HEK293 (cell line): Measurements from ENCODE around the gene TIMM13.

Source experiments
- CTCF ChIA-PET: fragments of 350-600 bp; formaldehyde crosslinking; extraction: SDS; loops from one replicate; lab custom pipeline; 2021; ENCODE audit warnings: antibody characterized with exemption; lab: Yijun Ruan, JAX
- POLR2A ChIA-PET: fragments of 300-600 bp; formaldehyde crosslinking; extraction: SDS; loops from one replicate; lab custom pipeline; 2020; ENCODE audit warnings: antibody characterized with exemption, inconsistent platforms; lab: Yijun Ruan, JAX
- H3K27ac ChIP-seq: fragments of 200-500 bp; sonication (Bioruptor generic); 2 replicates; pipeline ENCODE4 v1.5.1; 2014; ENCODE audit warnings: low read depth, low read length, control low read depth, inconsistent platforms; ENCODE audit errors: extremely low read depth
- H3K36me3 ChIP-seq, 2 experiments: fragments of 200-500 bp in 1 of 2; sonication (Bioruptor generic) in 1 of 2; 1 replicate in 1 of 2; 2 replicates in 1 of 2; pipeline ENCODE4 v1.5.1; 2014 to 2017; ENCODE audit warnings: inconsistent platforms in 2 of 2, low read length in 2 of 2; ENCODE audit not compliant: control insufficient read depth in 2 of 2, insufficient read depth in 1 of 2
- H3K4me1 ChIP-seq: fragments of 200-500 bp; sonication (Bioruptor generic); 2 replicates; pipeline ENCODE4 v1.5.1; 2014; ENCODE audit warnings: mild to moderate bottlenecking, low read length, inconsistent platforms; ENCODE audit not compliant: control insufficient read depth, insufficient read depth
- H3K4me3 ChIP-seq: 2 replicates; pipeline ENCODE4 v1.5.1; 2011; ENCODE audit warnings: low read depth, mild to moderate bottlenecking, control low read depth, low read length, moderate library complexity
- H3K9me3 ChIP-seq: fragments of 200-500 bp; sonication (Bioruptor generic); 2 replicates; pipeline ENCODE4 v1.5.1; 2014; ENCODE audit warnings: low read depth, low read length, inconsistent platforms; ENCODE audit not compliant: control insufficient read depth, insufficient read depth
- EGR2 ChIP-seq: fragments of 450-650 bp; formaldehyde crosslinking; IDR thresholded peaks from 2 replicates; pipeline ENCODE4 v1.5.1; 2016; ENCODE audit warnings: low read depth, missing biosample characterization, missing genetic modification characterization
- HOXA7 ChIP-seq: sonication (generic); formaldehyde crosslinking; IDR thresholded peaks from 2 replicates; pipeline ENCODE4 v1.8.1; 2022; ENCODE audit warnings: missing genetic modification reagents, borderline replicate concordance
- KLF1 ChIP-seq: fragments of 450-650 bp; formaldehyde crosslinking; IDR thresholded peaks from 2 replicates; pipeline ENCODE4 v1.5.1; 2016; ENCODE audit warnings: missing biosample characterization, missing genetic modification characterization
- OSR2 ChIP-seq: fragments of 450-650 bp; formaldehyde crosslinking; IDR thresholded peaks from 2 replicates; pipeline ENCODE4 v1.5.1; 2016; ENCODE audit warnings: missing biosample characterization, missing genetic modification characterization
- PBX3 ChIP-seq: sonication (generic); formaldehyde crosslinking; IDR thresholded peaks from 2 replicates; pipeline ENCODE4 v1.8.1; 2022; ENCODE audit warnings: mild to moderate bottlenecking, moderate library complexity, missing genetic modification reagents
- REPIN1 ChIP-seq: fragments of 450-650 bp; formaldehyde crosslinking; IDR thresholded peaks from 2 replicates; pipeline ENCODE4 v1.5.1; 2017; ENCODE audit warnings: missing biosample characterization, missing genetic modification characterization, low read depth
- TCF7L2 ChIP-seq: IDR thresholded peaks from 2 replicates; pipeline ENCODE4 v1.6.1; 2011; ENCODE audit warnings: low read depth, mild to moderate bottlenecking, inconsistent platforms, low read length, moderate library complexity, borderline replicate concordance
- TRIM28 ChIP-seq: IDR thresholded peaks from 2 replicates; pipeline ENCODE4 v1.6.1; 2011; ENCODE audit warnings: low read length, control low read depth, borderline replicate concordance
- ZBTB17 ChIP-seq: fragments of 450-650 bp; formaldehyde crosslinking; IDR thresholded peaks from 2 replicates; pipeline ENCODE4 v1.5.1; 2016; ENCODE audit warnings: missing biosample characterization, missing genetic modification characterization
- ZBTB48 ChIP-seq: fragments of 450-650 bp; formaldehyde crosslinking; IDR thresholded peaks from 2 replicates; pipeline ENCODE4 v1.5.1; 2016; ENCODE audit warnings: missing biosample characterization, missing genetic modification characterization
- ZBTB6 ChIP-seq: fragments of 450-650 bp; formaldehyde crosslinking; IDR thresholded peaks from 2 replicates; pipeline ENCODE4 v1.5.1; 2017; ENCODE audit warnings: missing biosample characterization, missing genetic modification characterization
- ZFP3 ChIP-seq: fragments of 450-650 bp; formaldehyde crosslinking; IDR thresholded peaks from 2 replicates; pipeline ENCODE4 v1.5.1; 2016; ENCODE audit warnings: low read depth, missing biosample characterization, missing genetic modification characterization
- ZFP37 ChIP-seq: fragments of 450-650 bp; formaldehyde crosslinking; IDR thresholded peaks from 2 replicates; pipeline ENCODE4 v1.5.1; 2016; ENCODE audit warnings: missing biosample characterization, missing genetic modification characterization
- ZNF114 ChIP-seq: fragments of 450-650 bp; formaldehyde crosslinking; IDR thresholded peaks from 2 replicates; pipeline ENCODE4 v1.5.0; 2017; ENCODE audit warnings: missing biosample characterization, missing genetic modification characterization
- ZNF140 ChIP-seq: fragments of 450-650 bp; formaldehyde crosslinking; IDR thresholded peaks from 2 replicates; pipeline ENCODE4 v1.5.1; 2016; ENCODE audit warnings: missing biosample characterization, missing genetic modification characterization
- ZNF169 ChIP-seq: fragments of 450-650 bp; formaldehyde crosslinking; IDR thresholded peaks from 2 replicates; pipeline ENCODE4 v1.5.1; 2016; ENCODE audit warnings: missing biosample characterization, missing genetic modification characterization
- ZNF174 ChIP-seq: fragments of 450-650 bp; formaldehyde crosslinking; IDR thresholded peaks from 2 replicates; pipeline ENCODE4 v1.5.0; 2017; ENCODE audit warnings: missing biosample characterization, mild to moderate bottlenecking, missing genetic modification characterization
- ZNF214 ChIP-seq: fragments of 450-650 bp; formaldehyde crosslinking; IDR thresholded peaks from 2 replicates; pipeline ENCODE4 v1.5.1; 2017; ENCODE audit warnings: missing biosample characterization, mild to moderate bottlenecking, missing genetic modification characterization, borderline replicate concordance
- ZNF223 ChIP-seq: fragments of 450-650 bp; formaldehyde crosslinking; IDR thresholded peaks from 2 replicates; pipeline ENCODE4 v1.5.1; 2016; ENCODE audit warnings: missing biosample characterization, missing genetic modification characterization
- ZNF311 ChIP-seq: fragments of 450-650 bp; formaldehyde crosslinking; IDR thresholded peaks from 2 replicates; pipeline ENCODE4 v1.5.1; 2017; ENCODE audit warnings: missing biosample characterization, missing genetic modification characterization, borderline replicate concordance
- ZNF354C ChIP-seq: fragments of 450-650 bp; formaldehyde crosslinking; IDR thresholded peaks from 2 replicates; pipeline ENCODE4 v1.5.1; 2016; ENCODE audit warnings: missing biosample characterization, missing genetic modification characterization, low read depth, borderline replicate concordance
- ZNF391 ChIP-seq: fragments of 450-650 bp; formaldehyde crosslinking; IDR thresholded peaks from 2 replicates; pipeline ENCODE4 v1.5.1; 2016; ENCODE audit warnings: low read depth, missing biosample characterization, missing genetic modification characterization, borderline replicate concordance
- ZNF426 ChIP-seq: fragments of 450-650 bp; formaldehyde crosslinking; IDR thresholded peaks from 2 replicates; pipeline ENCODE4 v1.5.1; 2017; ENCODE audit warnings: missing biosample characterization, missing genetic modification characterization, mild to moderate bottlenecking, inconsistent platforms, moderate library complexity
- ZNF529 ChIP-seq: fragments of 450-650 bp; formaldehyde crosslinking; IDR thresholded peaks from 2 replicates; pipeline ENCODE4 v1.5.1; 2017; ENCODE audit warnings: missing genetic modification characterization, missing biosample characterization; ENCODE audit not compliant: insufficient replicate concordance
- ZNF596 ChIP-seq: fragments of 450-650 bp; IDR thresholded peaks from 2 replicates; pipeline ENCODE4 v1.5.0; 2018; ENCODE audit warnings: missing biosample characterization, mild to moderate bottlenecking, missing genetic modification characterization, moderate library complexity
- ZNF600 ChIP-seq: fragments of 450-650 bp; formaldehyde crosslinking; IDR thresholded peaks from 2 replicates; pipeline ENCODE4 v1.5.1; 2016; ENCODE audit warnings: missing biosample characterization, missing genetic modification characterization
- ZNF654 ChIP-seq: fragments of 450-650 bp; formaldehyde crosslinking; IDR thresholded peaks from 2 replicates; pipeline ENCODE4 v1.5.1; 2016; ENCODE audit warnings: low read depth, missing biosample characterization, missing genetic modification characterization
- ZNF660 ChIP-seq: fragments of 450-650 bp; IDR thresholded peaks from 2 replicates; pipeline ENCODE4 v1.5.1; 2018; ENCODE audit warnings: missing biosample characterization, mild to moderate bottlenecking, missing genetic modification characterization
- ZNF768 ChIP-seq: fragments of 450-650 bp; formaldehyde crosslinking; IDR thresholded peaks from 2 replicates; pipeline ENCODE4 v1.5.1; 2018; ENCODE audit warnings: missing biosample characterization, mild to moderate bottlenecking, missing genetic modification characterization
- ZSCAN30 ChIP-seq: fragments of 450-650 bp; IDR thresholded peaks from 2 replicates; pipeline ENCODE4 v1.5.1; 2018; ENCODE audit warnings: missing biosample characterization, mild to moderate bottlenecking, missing genetic modification characterization, moderate library complexity
- TF ChIP-seq, protein P1 (sequence below): fragments of 450-650 bp; formaldehyde crosslinking; IDR thresholded peaks from 2 replicates; pipeline ENCODE4 v1.5.1; 2017; ENCODE audit warnings: missing biosample characterization, missing genetic modification characterization
- TF ChIP-seq, protein P2 (sequence below): fragments of 450-650 bp; formaldehyde crosslinking; IDR thresholded peaks from 2 replicates; pipeline ENCODE4 v1.5.1; 2016; ENCODE audit warnings: missing biosample characterization, missing genetic modification characterization
- TF ChIP-seq, protein P3 (sequence below): fragments of 450-650 bp; formaldehyde crosslinking; IDR thresholded peaks from 2 replicates; pipeline ENCODE4 v1.5.1; 2017; ENCODE audit warnings: missing biosample characterization, missing genetic modification characterization

The TIMM13 gene

DNA sequence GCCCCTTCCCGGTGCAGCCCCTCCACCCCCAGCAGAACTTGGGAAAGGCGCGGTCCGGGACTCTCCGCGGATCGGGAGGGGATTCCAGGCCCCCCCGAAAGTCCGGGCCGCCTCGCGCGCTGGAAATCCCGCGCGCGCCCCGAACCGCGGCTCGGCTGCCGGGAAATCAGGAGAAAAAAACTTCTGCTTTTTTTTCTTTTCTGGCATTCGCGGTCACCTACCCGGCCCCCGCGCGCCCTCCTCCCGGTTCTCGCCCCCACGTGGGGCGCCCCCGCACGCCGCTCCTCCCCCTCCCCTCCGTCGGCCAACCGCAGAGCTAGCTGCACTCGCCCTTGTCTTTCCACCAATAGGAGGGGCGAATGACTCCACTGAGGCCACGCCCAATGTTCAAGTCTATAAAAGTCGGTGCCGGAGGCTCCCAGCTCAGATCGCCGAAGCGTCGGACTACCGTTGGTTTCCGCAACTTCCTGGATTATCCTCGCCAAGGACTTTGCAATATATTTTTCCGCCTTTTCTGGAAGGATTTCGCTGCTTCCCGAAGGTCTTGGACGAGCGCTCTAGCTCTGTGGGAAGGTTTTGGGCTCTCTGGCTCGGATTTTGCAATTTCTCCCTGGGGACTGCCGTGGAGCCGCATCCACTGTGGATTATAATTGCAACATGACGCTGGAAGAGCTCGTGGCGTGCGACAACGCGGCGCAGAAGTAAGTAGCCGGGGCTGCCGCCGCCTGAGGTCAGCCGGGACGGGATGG is 48.5 kb upstream of the TIMM13 start, which contains the start of gene GADD45B:
Gene GADD45B, plus strand, starts transcription at position 426 of the 749 bp plus-strand sequence. Its CDS starts 232 bp downstream, at position 658.
- ChIA-PET CTCF (interaction anchor here (0.6 to 3.7 kb wide), 10 partner anchors 54 to 454 kb away, joined by 3 to 27 read pairs (median 5); no protein-coding TSS in a partner anchor), POLR2A (interaction anchor here (0.6 to 6.4 kb wide), 77 partner anchors 9 to 1867 kb away, joined by 3 to 374 read pairs (median 7); partner anchors contain the start of genes DOT1L, LMNB2, LSM7 and MPND)
- peaks cover 0 to 6% of the 10 kb centered on the region in 2 experiments; a peak in 1 of 3 replicates for H3K36me3 ChIP-seq
- peaks cover 15% of the 10 kb centered on the region for H3K4me1 ChIP-seq
- H3K27ac ChIP-seq, result peak within 1 kb of the TSS; percentile 68
- H3K4me3 ChIP-seq, result peak within 1 kb of the TSS; percentile 95
- no peaks in the 10 kb centered on the region for H3K9me3 ChIP-seq
- TF ChIP-seq ZBTB17 (tag by site-specific recombination), result peak; percentile 76
- TF ChIP-seq OSR2 (tag by site-specific recombination), result peak; percentile 25; the same call in 1 of the 2 replicates
- TF ChIP-seq ZNF596 (tag by site-specific recombination), result no peak
- no peak for TF ChIP-seq ZNF114 (tag by site-specific recombination)
- TF ChIP-seq, protein P1, sequence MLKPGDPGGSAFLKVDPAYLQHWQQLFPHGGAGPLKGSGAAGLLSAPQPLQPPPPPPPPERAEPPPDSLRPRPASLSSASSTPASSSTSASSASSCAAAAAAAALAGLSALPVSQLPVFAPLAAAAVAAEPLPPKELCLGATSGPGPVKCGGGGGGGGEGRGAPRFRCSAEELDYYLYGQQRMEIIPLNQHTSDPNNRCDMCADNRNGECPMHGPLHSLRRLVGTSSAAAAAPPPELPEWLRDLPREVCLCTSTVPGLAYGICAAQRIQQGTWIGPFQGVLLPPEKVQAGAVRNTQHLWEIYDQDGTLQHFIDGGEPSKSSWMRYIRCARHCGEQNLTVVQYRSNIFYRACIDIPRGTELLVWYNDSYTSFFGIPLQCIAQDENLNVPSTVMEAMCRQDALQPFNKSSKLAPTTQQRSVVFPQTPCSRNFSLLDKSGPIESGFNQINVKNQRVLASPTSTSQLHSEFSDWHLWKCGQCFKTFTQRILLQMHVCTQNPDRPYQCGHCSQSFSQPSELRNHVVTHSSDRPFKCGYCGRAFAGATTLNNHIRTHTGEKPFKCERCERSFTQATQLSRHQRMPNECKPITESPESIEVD (tag by site-specific recombination), result 0 out of 2 replicates have a peak, but pooled peaks have one; percentile 20
- TF ChIP-seq ZNF654 (tag by site-specific recombination), result 0 out of 2 replicates have a peak, but pooled peaks have one; percentile 8
- TF ChIP-seq ZNF529 (tag by site-specific recombination), result no peak
- TF ChIP-seq ZNF214 (tag by site-specific recombination), result no peak
- TF ChIP-seq, protein P2, sequence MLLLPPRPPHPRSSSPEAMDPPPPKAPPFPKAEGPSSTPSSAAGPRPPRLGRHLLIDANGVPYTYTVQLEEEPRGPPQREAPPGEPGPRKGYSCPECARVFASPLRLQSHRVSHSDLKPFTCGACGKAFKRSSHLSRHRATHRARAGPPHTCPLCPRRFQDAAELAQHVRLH (tag by site-specific recombination), result no peak; the same call in 1 of the 2 replicates
- TF ChIP-seq ZNF174 (tag by site-specific recombination), result no peak
- no peak for TF ChIP-seq ZNF768 (tag by site-specific recombination)
- TF ChIP-seq ZNF660 (tag by site-specific recombination), result peak; percentile 85; the same call in 1 of the 2 replicates
- peak; percentile 7; the same call in 1 of the 2 replicates for TF ChIP-seq KLF1 (tag by site-specific recombination)
- TF ChIP-seq ZNF140 (tag by site-specific recombination), result no peak
- no peak for TF ChIP-seq ZNF223 (tag by site-specific recombination)
- TF ChIP-seq ZNF600 (tag by site-specific recombination), result no peak
- TF ChIP-seq TRIM28, result no peak
- peak; percentile 80; the same call in 1 of the 2 replicates for TF ChIP-seq ZNF391
- TF ChIP-seq ZFP37 (tag by site-specific recombination), result peak; percentile 77; the same call in 1 of the 2 replicates
- no peak for TF ChIP-seq ZNF311 (tag by site-specific recombination)
- TF ChIP-seq, protein P3, sequence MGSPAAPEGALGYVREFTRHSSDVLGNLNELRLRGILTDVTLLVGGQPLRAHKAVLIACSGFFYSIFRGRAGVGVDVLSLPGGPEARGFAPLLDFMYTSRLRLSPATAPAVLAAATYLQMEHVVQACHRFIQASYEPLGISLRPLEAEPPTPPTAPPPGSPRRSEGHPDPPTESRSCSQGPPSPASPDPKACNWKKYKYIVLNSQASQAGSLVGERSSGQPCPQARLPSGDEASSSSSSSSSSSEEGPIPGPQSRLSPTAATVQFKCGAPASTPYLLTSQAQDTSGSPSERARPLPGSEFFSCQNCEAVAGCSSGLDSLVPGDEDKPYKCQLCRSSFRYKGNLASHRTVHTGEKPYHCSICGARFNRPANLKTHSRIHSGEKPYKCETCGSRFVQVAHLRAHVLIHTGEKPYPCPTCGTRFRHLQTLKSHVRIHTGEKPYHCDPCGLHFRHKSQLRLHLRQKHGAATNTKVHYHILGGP (tag by site-specific recombination), result no peak
- no peak for TF ChIP-seq ZFP3 (tag by site-specific recombination)
- TF ChIP-seq HOXA7 (CRISPR knock-in tag), result no peak
- no peak; the same call in 1 of the 2 replicates for TF ChIP-seq ZNF169 (tag by site-specific recombination)
- no peak for TF ChIP-seq ZBTB48 (tag by site-specific recombination)
- peak; percentile 86; the same call in 1 of the 2 replicates for TF ChIP-seq EGR2 (tag by site-specific recombination)
- TF ChIP-seq ZBTB6 (tag by site-specific recombination), result no peak
- TF ChIP-seq ZNF426 (tag by site-specific recombination), result no peak
- no peak for TF ChIP-seq ZSCAN30 (tag by site-specific recombination)
- TF ChIP-seq ZNF354C (tag by site-specific recombination), result no peak
- TF ChIP-seq PBX3 (CRISPR knock-in tag), result no peak
- TF ChIP-seq REPIN1, result no peak
- no peak for TF ChIP-seq TCF7L2
